CD4-positive, alpha-beta T cell (primary cell): ENCODE data around the gene THAP7. TPM values are rescaled to one million over a fixed set of nuclear protein-coding genes. Genes with fewer than 3 reads are reported as not detected.
A peak's percentile ranks its signal among the peaks of the same experiment; 100 is the strongest.

Experiments
- ATAC-seq: fragments of 200-7000 bp; cut with Tn5 transposase; one replicate; pipeline ENCODE4 v1.10.0; 2022; ENCODE audit warnings: mild to moderate bottlenecking; ENCODE audit not compliant: poor library complexity
- CTCF ChIA-PET: fragments of 350-600 bp; sonication (Branson Sonifier 250); formaldehyde crosslinking; loops from one replicate; lab custom pipeline; 2021; ENCODE audit warnings: antibody characterized with exemption, inconsistent platforms; lab: Charles Lee
- POLR2A ChIA-PET: fragments of 350-600 bp; sonication (Branson Sonifier 250); formaldehyde crosslinking; loops from one replicate; lab custom pipeline; 2021; ENCODE audit warnings: antibody characterized with exemption, inconsistent platforms; lab: Charles Lee
- DNase-seq, 14 experiments: peaks; one replicate each; pipeline ENCODE4 v3.0.0-alpha.2; 2013 to 2020; ENCODE audit warnings: mixed read lengths in 2 of 14
- H3K27ac ChIP-seq, 2 donors: one replicate each; pipeline versions ENCODE4 v1.5.1 to v1.7.0; 2013; ENCODE audit warnings: low read length in 2 of 2, low read depth in 1 of 2, mild to moderate bottlenecking in 1 of 2
- H3K27me3 ChIP-seq, 2 experiments: 1 replicate in 1 of 2; 2 replicates in 1 of 2; pipeline versions ENCODE4 v1.6.1 to v1.7.0; 2013; ENCODE audit warnings: low read length in 2 of 2, control low read depth in 1 of 2, mild to moderate bottlenecking in 1 of 2, moderate library complexity in 1 of 2; ENCODE audit not compliant: insufficient read depth in 2 of 2, control insufficient read depth in 1 of 2
- H3K36me3 ChIP-seq: one replicate; pipeline ENCODE4 v1.6.1; 2013; ENCODE audit warnings: low read length, control low read depth; ENCODE audit not compliant: insufficient read depth
- H3K4me1 ChIP-seq: one replicate; pipeline ENCODE4 v1.6.1; 2013; ENCODE audit warnings: low read length, control low read depth; ENCODE audit not compliant: insufficient read depth
- H3K4me3 ChIP-seq: one replicate; pipeline ENCODE4 v1.5.1; 2013; ENCODE audit warnings: mild to moderate bottlenecking, low read length, moderate library complexity
- H3K9me3 ChIP-seq, 2 experiments: 1 replicate in 1 of 2; 2 replicates in 1 of 2; pipeline versions ENCODE4 v1.6.1 to v1.7.0; 2013; ENCODE audit warnings: low read length in 2 of 2, mild to moderate bottlenecking in 2 of 2, control low read depth in 1 of 2, moderate library complexity in 1 of 2; ENCODE audit not compliant: control insufficient read depth in 1 of 2, insufficient read depth in 1 of 2
- H3K27ac Mint-ChIP-seq: one replicate; pipeline ENCODE4 v1.8.0; 2020; ENCODE audit warnings: mixed read lengths
- H3K27me3 Mint-ChIP-seq: one replicate; pipeline ENCODE4 v1.8.0; 2021; ENCODE audit warnings: mixed read lengths
- H3K36me3 Mint-ChIP-seq: one replicate; pipeline ENCODE4 v1.8.0; 2021; ENCODE audit warnings: low read depth, mixed read lengths
- H3K4me1 Mint-ChIP-seq: one replicate; pipeline ENCODE4 v1.8.0; 2021; ENCODE audit warnings: low read depth, mixed read lengths
- H3K4me3 Mint-ChIP-seq: one replicate; pipeline ENCODE4 v1.8.0; 2020; ENCODE audit warnings: mild to moderate bottlenecking, mixed read lengths
- H3K9me3 Mint-ChIP-seq: one replicate; pipeline ENCODE4 v1.8.0; 2020; ENCODE audit warnings: mixed read lengths
- intact Hi-C, 2 experiments: fragments of 100-400 bp; cut with DNase I in 1 of 2; cut with micrococcal nuclease in 1 of 2; formaldehyde crosslinking; loops; one replicate each; pipeline versions ENCODE4 v1.15.1 to v1.9.0; 2023 to 2025; cut with DNase I, micrococcal nuclease
- total RNA-seq, 174 experiments: library from RNA in 2 of 174; stranded (reverse) in 2 of 174; gene quantifications; one replicate each; pipeline ENCODE4 v1.2.3 and lab custom pipeline; 2021 to 2026
- TF ChIP-seq, protein P1 (sequence below): fragments of 200-600 bp; IDR thresholded peaks from one replicate; pipeline ENCODE4 v1.8.0; 2022; ENCODE audit warnings: antibody characterized with exemption, mild to moderate bottlenecking

The THAP7 gene
- total RNA-seq, 2 experiments from 2014 or later, result 82.7 to 84.0 TPM

DNA sequence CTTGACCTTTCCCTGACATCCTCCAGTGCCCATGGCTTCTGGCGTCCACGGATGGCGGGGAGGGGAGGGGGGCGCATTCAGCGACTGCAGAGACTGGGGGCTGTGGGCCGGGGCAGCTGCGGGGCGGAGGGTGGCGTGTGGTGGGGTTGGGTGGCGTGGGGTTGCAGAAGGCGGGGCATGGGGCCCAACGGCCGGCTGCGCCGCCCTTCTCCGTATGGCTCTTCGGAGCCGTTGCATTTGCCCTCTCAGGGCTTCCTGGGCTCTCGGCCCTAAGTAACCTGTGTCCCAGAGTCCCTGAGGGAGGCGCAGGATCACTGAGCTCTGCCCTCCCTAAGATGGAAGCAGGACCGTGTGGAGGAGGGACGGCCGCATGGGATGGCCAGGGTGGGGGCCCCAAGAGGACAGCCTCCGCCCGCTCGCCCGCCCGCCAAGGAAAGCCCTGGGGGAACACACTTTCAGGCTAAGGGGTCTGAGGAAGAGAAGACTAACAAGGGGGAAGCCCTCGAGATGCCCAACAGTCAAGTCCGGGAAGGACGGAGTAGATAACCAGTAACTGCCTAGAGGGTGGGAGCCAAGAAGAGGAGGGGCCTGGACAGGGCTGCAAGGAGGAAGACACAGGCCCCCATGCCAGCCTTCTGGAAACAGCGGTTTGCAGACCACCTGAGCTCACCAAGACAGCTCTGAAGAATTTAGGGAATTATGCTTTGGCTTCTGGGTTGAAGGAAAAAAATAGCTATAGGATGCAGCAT, 44.1 kb downstream of the THAP7 start:
- TF ChIP-seq, protein P1, sequence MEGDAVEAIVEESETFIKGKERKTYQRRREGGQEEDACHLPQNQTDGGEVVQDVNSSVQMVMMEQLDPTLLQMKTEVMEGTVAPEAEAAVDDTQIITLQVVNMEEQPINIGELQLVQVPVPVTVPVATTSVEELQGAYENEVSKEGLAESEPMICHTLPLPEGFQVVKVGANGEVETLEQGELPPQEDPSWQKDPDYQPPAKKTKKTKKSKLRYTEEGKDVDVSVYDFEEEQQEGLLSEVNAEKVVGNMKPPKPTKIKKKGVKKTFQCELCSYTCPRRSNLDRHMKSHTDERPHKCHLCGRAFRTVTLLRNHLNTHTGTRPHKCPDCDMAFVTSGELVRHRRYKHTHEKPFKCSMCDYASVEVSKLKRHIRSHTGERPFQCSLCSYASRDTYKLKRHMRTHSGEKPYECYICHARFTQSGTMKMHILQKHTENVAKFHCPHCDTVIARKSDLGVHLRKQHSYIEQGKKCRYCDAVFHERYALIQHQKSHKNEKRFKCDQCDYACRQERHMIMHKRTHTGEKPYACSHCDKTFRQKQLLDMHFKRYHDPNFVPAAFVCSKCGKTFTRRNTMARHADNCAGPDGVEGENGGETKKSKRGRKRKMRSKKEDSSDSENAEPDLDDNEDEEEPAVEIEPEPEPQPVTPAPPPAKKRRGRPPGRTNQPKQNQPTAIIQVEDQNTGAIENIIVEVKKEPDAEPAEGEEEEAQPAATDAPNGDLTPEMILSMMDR, result no peak
- H3K4me3 ChIP-seq, result peak overlapping the region; percentile 47
- H3K9me3 ChIP-seq, result peaks cover 0 to 3% of the 10 kb centered on the region in 2 experiments
- H3K4me1 Mint-ChIP-seq, result peaks cover 14% of the 10 kb centered on the region
- H3K27ac Mint-ChIP-seq, result no peak overlapping the region
- no peak overlapping the region for H3K4me3 Mint-ChIP-seq
- peaks cover 14% of the 10 kb centered on the region for H3K36me3 ChIP-seq
- intact Hi-C loops, result no loop called here
- peaks cover 26% of the 10 kb centered on the region for H3K4me1 ChIP-seq
- DNase-seq, result no peak
- peaks cover 21% of the 10 kb centered on the region in 2 experiments for H3K27me3 ChIP-seq
- peaks cover 14% of the 10 kb centered on the region for H3K36me3 Mint-ChIP-seq
- H3K27ac ChIP-seq, result no peak overlapping the region
- POLR2A ChIA-PET, result no interaction called here
- peaks cover 37% of the 10 kb centered on the region for H3K27me3 Mint-ChIP-seq
- no peaks in the 10 kb centered on the region for H3K9me3 Mint-ChIP-seq
- CTCF ChIA-PET, result interaction anchor here (0.5 kb wide), 1 partner anchor 733 kb away, joined by 3 read pairs; no protein-coding TSS in a partner anchor
- peak; percentile 14 for ATAC-seq

DNA sequence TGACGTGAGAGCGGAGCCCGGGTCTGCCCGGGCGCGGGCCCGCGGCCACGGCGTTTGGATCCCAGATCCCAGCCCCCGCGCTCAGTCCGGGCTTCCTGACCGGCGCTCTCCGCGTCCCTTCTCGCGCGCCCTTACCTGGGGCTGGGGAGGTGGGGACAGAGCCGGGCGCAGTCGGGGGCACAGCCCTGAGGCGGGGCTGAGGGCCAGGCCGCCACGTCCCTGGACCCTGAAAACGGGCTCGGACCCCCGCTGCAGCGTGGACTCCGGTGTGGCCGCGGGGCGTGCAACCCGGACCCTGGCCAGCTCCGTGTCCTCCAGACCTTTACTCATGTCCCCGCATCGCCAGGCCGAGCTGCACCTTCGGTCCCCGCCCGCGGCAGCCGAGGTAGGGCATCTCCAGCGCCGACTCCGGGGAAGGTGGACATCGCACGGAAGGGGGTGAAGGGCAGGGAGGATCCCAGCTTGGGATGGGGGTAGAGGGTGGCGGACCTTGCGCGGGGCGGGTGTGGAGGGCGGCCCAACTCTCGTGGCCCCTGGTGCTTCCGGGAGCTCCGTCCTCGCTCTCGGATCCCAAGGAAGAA, 44.7 kb downstream of the THAP7 start:
- Histone ChIP-seq H3K27me3 (peaks cover 21% of the 10 kb centered on the region in 2 experiments), H3K27ac (no peak overlapping the region), H3K4me3 (peak overlapping the region; percentile 47), H3K36me3 (peaks cover 20% of the 10 kb centered on the region), H3K9me3 (peaks cover 0 to 3% of the 10 kb centered on the region in 2 experiments), H3K4me1 (peaks cover 26% of the 10 kb centered on the region)
- POLR2A ChIA-PET, result no interaction called here
- peaks cover 36% of the 10 kb centered on the region for H3K27me3 Mint-ChIP-seq
- CTCF ChIA-PET, result no interaction called here
- intact Hi-C loops, result no loop called here
- DNase-seq, result peak in 1 of 14 experiments; percentile 17
- TF ChIP-seq, protein P1, result no peak
- peak; percentile 17 for ATAC-seq
- no peak overlapping the region for H3K27ac Mint-ChIP-seq
- H3K4me1 Mint-ChIP-seq, result peaks cover 14% of the 10 kb centered on the region
- peaks cover 21% of the 10 kb centered on the region for H3K36me3 Mint-ChIP-seq
- H3K4me3 Mint-ChIP-seq, result no peak overlapping the region
- H3K9me3 Mint-ChIP-seq, result no peaks in the 10 kb centered on the region

DNA sequence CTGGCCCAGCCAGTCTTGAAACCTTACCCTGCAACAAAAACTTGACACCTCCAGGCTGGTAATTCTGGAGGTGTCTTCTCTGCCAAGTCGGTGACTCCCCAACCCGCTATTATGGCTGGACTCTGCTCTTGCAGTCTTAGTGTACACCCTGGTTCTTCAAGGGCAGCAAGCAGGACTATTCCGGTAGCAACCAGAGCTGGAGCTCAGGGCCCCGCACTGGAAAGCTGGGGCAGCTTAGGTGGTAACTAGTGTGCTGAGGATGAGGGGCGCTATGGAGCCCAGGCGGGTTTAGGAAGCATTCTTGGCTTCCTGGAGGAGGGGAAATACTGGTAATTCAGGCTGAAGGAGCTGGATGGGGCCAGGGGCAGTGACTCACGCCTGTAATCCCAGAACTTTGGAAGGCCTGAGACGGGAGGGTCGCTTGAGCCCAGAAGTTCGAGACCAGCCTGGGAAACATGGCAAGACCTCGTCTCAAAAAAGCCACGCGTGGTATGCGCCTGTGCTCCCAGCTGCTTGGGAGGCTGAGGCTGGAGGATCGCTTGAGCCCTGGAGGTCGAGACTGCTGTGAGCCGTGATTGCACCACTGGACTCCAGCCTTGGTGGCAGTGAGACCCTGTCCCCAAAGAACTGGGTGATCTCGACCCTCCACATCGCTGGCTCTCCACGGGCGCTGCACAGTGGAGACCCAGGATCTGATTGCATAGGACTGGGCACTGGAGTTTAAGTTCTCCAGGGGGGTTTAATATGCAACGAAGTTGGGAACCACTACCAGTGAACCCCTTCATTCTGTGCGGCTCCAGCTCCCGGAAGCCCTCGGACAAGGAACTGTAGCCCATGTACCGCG, 45.4 kb downstream of the THAP7 start:
- POLR2A ChIA-PET, result no interaction called here
- H3K27ac Mint-ChIP-seq, result no peak overlapping the region

More for the DNA sequence above, 45.4 kb downstream of the THAP7 start:
- DNase-seq (no peak), ATAC-seq (no peak)
- Histone ChIP-seq H3K27ac (no peak overlapping the region), H3K4me1 (peaks cover 22% of the 10 kb centered on the region), H3K36me3 (peaks cover 27% of the 10 kb centered on the region), H3K27me3 (peaks cover 21% of the 10 kb centered on the region in 2 experiments), H3K4me3 (no peak overlapping the region), H3K9me3 (peaks cover 0 to 3% of the 10 kb centered on the region in 2 experiments)
- intact Hi-C loops, result no loop called here
- Mint-ChIP-seq H3K4me3 (peak overlapping the region; percentile 25), H3K36me3 (peaks cover 26% of the 10 kb centered on the region), H3K27me3 (peaks cover 30% of the 10 kb centered on the region), H3K9me3 (no peaks in the 10 kb centered on the region), H3K4me1 (peaks cover 8% of the 10 kb centered on the region)
- CTCF ChIA-PET, result interaction anchor here (0.6 to 1.1 kb wide), 2 partner anchors 19 to 40 kb away, joined by 3 to 8 read pairs; no protein-coding TSS in a partner anchor
- TF ChIP-seq, protein P1, result no peak
